ENCODE results near the gene TSPAN19. TPM values are rescaled to one million over a fixed set of nuclear protein-coding genes. Genes with fewer than 3 reads are reported as not detected.

Gene TSPAN19
- total and polyA plus RNA-seq, 2 of the 8 experiments (the other 6 are each of a cell fraction or from before 2014, with no cell fraction given) = 0.09 TPM; not detected in 1

- TF ChIP-seq JUND (IDR thresholded peaks at IDR 0.05; ENCODE audit: low read length) (no peak), CEBPB (IDR thresholded peaks at IDR 0.05; ENCODE audit: low read depth, low read length) (no peak), SAP30 (IDR thresholded peaks at IDR 0.05; ENCODE audit: insufficient read depth, insufficient replicate concordance, low read length) (no peak)
- TF ChIP-seq, protein P1, sequence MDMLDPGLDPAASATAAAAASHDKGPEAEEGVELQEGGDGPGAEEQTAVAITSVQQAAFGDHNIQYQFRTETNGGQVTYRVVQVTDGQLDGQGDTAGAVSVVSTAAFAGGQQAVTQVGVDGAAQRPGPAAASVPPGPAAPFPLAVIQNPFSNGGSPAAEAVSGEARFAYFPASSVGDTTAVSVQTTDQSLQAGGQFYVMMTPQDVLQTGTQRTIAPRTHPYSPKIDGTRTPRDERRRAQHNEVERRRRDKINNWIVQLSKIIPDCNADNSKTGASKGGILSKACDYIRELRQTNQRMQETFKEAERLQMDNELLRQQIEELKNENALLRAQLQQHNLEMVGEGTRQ (IDR thresholded peaks at IDR 0.05; ENCODE audit: low read length) = no peak
Observed at GRCh38 chr12:85041395-85041794, 5.3 kb upstream of the TSPAN19 start (continued).

Measured in H1 (cell line).